Left lobe of liver (tissue), 2 donors: ENCODE results near the gene RNF133. TPM values are rescaled to one million over a fixed set of nuclear protein-coding genes. Genes with fewer than 3 reads are reported as not detected.
A peak's percentile ranks its signal among the peaks of the same experiment; 100 is the strongest.

Source experiments
- ATAC-seq: fragments of 200-7000 bp; cut with Tn5 transposase; one replicate; pipeline ENCODE4 v1.9.1; 2020; ENCODE audit warnings: mild to moderate bottlenecking, moderate library complexity
- DNase-seq: peaks from one replicate; pipeline ENCODE4 v3.0.0-alpha.2; 2020; ENCODE audit warnings: low spot score
- total RNA-seq: library from RNA; stranded (reverse); gene quantifications from one replicate; pipeline ENCODE4 v1.2.1, GENCODE V29; 2021
- donor health status: DM: no; HTN: no; CAD: no; lungs with moderate emphysema.
- donor health status: DM: no; HTN: yes; CAD: no.

RNF133 gene, protein sequence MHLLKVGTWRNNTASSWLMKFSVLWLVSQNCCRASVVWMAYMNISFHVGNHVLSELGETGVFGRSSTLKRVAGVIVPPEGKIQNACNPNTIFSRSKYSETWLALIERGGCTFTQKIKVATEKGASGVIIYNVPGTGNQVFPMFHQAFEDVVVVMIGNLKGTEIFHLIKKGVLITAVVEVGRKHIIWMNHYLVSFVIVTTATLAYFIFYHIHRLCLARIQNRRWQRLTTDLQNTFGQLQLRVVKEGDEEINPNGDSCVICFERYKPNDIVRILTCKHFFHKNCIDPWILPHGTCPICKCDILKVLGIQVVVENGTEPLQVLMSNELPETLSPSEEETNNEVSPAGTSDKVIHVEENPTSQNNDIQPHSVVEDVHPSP
- 0.33 TPM for total RNA-seq

GRCh38 chr7:122699017-122699416 lies at the start of gene RNF133:
Gene RNF133 (minus strand): TSS chr7:122699117. CDS start chr7:122698918, 199 bp downstream.
- DNase-seq (no peak), ATAC-seq (no peak)

DNA sequence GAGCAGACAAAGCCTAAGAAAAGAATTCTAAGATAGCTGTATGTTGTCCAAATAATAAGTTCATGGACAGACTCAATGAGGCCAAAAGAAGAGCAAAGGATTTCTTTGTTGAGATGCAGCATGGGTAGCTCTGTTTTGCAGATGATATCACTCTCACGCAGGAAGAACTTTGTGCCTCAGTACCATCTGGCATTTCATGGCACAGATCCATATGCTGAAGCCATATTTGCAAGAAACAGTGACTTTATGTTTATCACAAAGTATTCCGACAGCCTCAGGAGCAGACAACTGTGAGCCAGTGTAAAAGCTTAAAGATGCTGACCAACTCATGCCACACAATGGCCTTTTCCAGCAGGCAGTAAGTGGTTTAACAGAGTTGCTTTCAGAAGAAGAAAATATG lies 49.3 kb upstream of the RNF133 start:
- DNase-seq, result no peak

DNA sequence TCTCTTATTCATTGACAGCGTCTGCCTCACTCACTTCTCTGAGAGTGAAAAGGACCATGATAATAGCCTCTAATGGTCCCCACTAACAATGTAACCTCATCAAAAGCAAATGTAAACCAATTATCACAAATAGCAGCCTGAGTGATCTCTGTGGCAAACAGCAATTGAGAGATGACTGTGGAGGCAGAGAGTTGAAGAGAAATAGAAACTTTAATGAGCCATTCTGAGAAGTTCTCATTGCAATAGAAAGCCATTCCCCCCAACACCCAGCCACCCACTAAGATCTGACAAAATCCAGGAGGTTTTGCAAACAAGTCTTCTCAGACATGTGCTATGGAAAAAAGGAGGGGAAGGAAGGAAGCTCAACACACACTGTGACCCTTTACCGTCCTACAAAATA lies 48.0 kb upstream of the RNF133 start:
- ATAC-seq, result no peak
- DNase-seq, result no peak

More for the DNA sequence above, 49.3 kb upstream of the RNF133 start:
- ATAC-seq, result no peak

DNA sequence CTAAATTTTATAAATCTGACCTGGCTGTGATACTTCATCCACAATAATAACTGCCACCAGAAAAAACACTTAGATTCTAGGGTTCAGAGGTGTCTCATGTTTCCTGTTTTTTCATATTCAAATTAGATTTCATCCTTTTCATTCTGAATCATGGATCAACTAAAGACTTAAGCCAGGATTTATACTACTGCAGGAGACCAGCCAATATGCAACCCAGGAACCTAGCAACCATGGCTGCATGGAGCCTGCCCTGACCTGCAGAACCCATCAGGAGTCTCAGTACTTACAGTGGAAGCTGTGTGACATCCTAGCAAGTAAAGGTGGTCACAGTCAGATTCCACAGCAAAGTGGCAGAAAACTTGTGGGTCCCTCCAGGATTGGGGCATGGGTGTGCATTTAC lies 44.3 kb upstream of the RNF133 start:
- ATAC-seq, result no peak
- no peak for DNase-seq

DNA sequence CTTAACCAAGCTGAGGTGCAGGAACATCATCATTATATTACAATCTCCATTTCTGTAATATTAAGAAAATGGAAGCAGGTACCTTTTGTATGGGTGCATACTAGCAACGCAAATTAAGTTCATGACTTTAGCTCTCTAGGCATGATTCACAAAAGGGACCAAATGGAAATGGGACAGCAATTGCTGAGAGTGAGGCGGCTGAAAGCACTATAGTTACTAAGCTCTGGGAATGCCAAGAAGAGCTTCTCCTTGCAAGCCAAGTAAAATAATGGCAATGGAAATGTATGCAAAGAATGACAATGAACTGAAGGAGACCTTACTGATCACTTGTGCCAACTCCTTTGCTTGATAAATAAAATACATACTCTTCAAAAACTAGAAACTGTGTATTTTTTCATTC lies 40.0 kb upstream of the RNF133 start:
- no peak for DNase-seq
- no peak for ATAC-seq

DNA sequence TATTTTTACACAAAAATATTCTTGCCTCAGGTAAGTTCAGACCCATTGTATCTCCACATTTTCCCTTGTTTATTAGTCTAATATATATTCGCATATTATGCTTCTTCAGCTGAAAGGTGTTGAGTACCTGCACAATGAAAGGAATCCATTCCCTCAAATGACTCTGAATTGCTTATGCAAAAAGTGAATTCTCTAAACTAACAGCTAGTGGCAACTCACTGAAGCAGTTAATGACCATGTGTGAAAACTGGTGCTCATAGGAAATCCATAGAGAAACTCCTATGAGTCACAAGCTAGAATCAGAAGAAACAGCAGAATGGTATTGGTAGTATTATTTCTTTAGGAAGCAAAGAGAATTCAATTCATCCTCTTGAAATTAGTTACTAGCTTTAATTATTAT lies 37.3 kb upstream of the RNF133 start:
- ATAC-seq, result no peak
- no peak for DNase-seq

DNA sequence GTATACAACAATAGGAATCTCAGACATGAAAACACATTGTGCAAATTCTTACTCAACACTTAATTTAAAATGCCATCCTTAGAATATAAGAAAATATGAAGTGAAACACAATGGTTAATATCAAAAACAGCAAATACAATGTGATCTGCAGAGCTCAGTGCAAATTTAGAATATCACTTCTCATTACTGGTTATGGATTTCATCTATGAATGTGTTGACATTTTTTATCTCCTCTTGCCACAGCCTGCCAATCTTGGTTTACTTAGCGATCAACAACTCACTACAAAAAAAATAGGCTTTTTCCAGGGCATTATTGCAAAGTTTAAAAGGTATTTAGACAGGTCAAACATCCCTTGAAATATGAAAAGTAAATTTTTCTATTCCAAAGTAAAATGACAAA lies 28.8 kb upstream of the RNF133 start:
- no peak for DNase-seq
- no peak for ATAC-seq

GRCh38 chr7:122727354-122727753 lies 28.4 kb upstream of the RNF133 start:
- no peak for DNase-seq
- no peak for ATAC-seq

DNA sequence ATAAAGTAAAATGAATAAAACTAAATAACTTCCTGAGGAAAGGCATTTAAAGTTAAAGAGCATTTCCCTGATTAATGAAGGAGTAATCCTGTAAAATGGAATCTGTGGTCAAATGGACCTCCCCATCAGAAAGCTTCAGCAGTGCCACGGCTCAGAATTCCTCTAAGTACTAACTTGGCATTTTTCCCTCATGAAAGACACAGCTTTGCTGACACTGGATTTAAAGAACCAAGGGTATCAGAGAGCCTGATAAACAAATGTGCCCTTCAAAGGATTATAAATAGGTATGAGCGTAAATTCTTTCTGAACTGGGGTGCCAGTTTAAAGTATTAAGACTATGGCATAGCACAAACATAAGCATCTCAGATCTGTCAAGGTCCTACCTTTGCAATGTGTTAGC lies 28.0 kb upstream of the RNF133 start:
- no peak for ATAC-seq
- no peak for DNase-seq

DNA sequence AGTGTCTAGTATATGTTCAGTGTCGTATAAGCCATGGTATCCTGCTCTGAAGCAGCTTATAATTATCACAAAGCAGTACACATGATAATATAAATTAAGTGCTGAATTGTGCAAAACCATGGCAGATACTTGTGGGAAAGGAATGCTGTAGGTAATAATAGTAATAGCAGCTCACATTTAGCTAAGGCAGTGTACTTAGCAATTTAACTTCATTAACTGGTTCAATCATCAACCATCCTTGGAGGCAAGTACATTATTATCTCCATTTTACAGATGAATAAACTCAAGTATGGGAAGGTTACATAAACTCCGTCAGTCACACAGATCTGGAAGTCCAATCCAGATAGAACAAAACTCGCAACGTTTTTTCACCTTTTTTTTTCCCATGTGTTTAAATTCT lies 25.4 kb upstream of the RNF133 start:
- ATAC-seq (no peak), DNase-seq (no peak)

GRCh38 chr7:122719010-122719578 lies 20.2 kb upstream of the RNF133 start:
- ATAC-seq, result no peak
- no peak for DNase-seq

DNA sequence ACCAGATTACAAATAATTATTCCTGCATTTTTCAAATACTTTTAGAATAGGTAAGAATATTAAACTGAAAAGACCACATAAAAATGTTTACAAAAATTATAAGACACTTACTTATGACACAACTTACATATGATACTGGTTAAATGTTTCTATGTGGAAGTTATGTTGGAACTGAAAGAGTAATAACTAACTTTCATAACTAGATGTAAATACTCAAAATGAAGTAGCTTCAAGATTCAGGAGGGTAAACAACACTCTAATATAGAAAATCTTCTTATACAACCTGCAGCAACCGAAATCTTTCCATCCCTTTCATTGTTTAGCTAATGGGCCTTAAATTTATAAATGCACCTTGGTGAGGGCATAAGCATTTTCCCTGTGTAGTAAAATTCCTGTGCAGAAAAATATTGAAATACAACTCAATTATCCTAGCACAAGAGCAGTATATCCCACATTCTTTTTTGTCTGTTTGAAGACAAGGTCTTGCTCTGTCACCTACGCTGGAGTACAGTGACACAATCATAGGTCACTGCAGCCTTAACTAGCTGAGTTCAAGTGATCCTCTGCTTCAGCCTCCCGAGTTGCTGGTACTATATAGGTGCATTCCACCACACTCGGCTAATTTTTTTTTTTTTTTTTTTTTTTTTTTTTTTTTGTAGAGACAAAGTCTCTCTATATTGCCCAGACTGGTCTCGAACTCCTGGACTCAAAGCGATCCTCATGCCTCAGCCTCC lies 18.6 kb upstream of the RNF133 start:
- no peak for ATAC-seq
- no peak for DNase-seq

GRCh38 chr7:122715183-122715582 lies 16.3 kb upstream of the RNF133 start:
- no peak for DNase-seq
- ATAC-seq, result no peak

DNA sequence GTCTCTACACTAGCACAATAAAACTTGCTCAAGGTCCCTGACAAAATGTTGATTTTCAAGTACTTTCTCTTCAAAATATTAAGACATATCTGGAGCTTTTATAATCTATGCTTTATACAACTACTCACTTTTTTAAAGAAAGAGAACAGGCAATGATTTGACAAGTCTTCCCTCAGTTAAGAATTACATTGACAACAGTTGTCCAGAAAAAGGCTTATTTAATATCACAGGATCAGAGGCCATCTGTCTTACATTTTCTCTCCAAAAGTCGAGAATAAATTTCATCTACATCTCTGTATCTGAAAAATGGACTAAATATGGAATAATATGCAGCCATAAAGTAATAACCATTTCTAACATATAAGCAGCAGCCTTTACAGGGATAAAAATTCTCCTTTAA lies 12.0 kb upstream of the RNF133 start:
- ATAC-seq (no peak), DNase-seq (no peak)

DNA sequence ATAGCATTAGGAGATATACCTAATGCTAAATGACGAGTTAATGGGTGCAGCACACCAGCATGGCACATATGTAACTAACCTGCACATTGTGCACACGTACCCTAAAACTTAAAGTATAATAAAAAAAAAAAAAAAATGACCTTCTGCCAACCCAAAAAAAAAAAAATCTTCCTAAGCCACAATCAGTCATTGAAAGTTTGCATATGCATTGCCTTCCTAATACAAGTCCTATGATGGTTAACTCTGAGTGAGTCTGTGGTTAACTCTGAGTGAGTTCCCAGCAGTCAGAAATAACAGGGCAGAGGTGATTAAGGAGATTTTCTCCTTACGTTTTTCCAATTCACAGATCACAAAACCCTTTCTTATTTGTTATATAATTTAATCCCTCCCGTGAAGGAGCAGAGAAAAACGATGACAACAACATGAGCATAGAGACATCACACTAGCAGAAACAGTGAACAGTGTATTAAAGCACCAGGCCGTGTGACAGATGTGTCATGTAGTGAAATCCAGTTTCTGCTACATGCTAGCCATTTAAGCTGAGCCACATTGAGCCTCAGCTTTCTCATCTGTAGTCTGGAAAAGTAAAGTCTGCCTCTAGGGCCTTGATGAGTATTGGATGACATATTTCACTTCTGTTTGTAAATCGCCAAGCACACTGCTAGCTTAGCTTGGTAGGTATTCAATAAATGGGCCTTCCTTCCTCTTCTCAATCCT lies 11.2 kb upstream of the RNF133 start:
- no peak for ATAC-seq

DNA sequence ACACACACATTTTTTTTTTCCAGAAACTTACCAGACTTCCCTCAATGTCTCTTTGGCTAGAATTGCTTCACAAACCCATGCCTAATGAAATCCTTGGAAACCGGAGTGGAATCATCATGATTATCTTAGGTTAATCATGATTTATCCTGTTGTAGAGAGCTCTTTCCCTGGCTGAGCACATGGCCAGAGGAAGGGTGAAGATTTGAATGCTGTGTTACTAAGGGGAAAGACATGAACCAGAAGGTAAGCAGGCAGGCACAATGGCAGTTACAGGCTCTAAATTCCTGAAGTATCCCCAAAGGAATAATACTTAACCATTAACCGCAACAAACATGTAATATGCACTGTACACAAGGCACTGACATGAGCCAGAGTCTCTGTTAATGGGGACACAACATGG lies 7.9 kb upstream of the RNF133 start:
- ATAC-seq, result peak; percentile 46
- DNase-seq, result no peak

More for the DNA sequence above, 11.2 kb upstream of the RNF133 start:
- no peak for DNase-seq

DNA sequence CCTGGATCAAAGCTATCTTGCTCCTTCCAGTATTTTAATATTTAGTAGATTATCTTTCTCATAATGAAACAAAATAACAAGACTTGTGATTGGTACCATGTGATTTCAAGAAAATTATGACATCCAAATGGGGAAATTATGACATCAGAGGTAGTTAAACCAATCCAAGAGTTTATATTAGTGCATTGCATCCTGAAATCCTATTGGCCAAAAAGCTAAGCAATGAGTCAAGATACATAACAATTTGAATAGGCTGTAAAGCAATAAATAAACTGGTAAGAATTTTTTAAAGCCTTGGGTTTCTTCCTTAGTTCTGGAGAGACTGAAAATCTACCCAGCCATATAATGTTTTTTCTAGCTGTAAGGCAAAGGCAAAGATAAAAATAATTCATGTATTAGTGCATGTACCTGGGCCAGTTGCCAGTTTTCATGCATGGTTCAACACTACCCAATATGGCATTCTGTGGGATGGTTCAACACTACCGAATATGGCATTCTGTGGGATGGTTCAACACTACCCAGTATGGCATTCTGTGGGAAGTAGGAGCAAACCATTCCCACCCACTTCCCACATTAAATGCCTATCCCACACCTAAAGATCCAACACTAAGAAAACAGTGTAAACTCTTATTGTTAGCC lies 4.1 kb upstream of the RNF133 start, which contains the start of gene RNF148:
RNF148 (minus strand) TSS at position 51 of the 639 bp plus-strand sequence. CDS start 172 bp downstream, outside the sequence.
- DNase-seq (no peak), ATAC-seq (no peak)

- DNase-seq (no peak), ATAC-seq (no peak)
Measured at GRCh38 chr7:122695816-122696215, 3.1 kb downstream of the RNF133 start.

- no peak for DNase-seq
- ATAC-seq, result no peak
Measured at GRCh38 chr7:122694697-122695096, 4.2 kb downstream of the RNF133 start.

GRCh38 chr7:122692769-122693309 lies 6.1 kb downstream of the RNF133 start:
- no peak for ATAC-seq
- no peak for DNase-seq
